Heart left ventricle (tissue), 13 donors: ENCODE results near the gene TTC7B.

ENCODE experiments used
- CTCF ChIP-seq, 12 donors: fragments of 200-600 bp; sonication (generic) in 4 of 12; IDR thresholded peaks; one replicate each; pipeline versions ENCODE4 v1.5.0 to v1.8.0; 2018 to 2022; ENCODE audit warnings: antibody characterized with exemption in 12 of 12, mild to moderate bottlenecking in 5 of 12
- POLR2A ChIP-seq, 2 donors: fragments of 450-650 bp; IDR thresholded peaks; one replicate each; pipeline ENCODE4 v1.6.1; 2017; ENCODE audit warnings: antibody characterized with exemption in 2 of 2, mild to moderate bottlenecking in 2 of 2, moderate library complexity in 2 of 2
- donor health status: ischemic (EF 13 %, LVEDD 7.1; RV severe dilation, severe dysfunction).
- donor health status: DM: no; HTN: yes; CAD: no.
- donor health status: DM: no; HTN: no; CAD: no.
- donor health status: ischemic (EF 25% LVEDD 6.9; RV normal size, moderate dysfunction).
- donor health status: ischemic (EF 25% LVEDD 5.7; RV mildly dilated, moderate dysfunction).
- donor health status: ischemic (EF 35%, LVEDD 5.7; RV mildly dilated, moderate dysfunction).
- donor health status: nonischemic (EF 11% LVEDD 7.7; RV severe dilation, severe dysfunction).
- donor health status: DM: yes; HTN: yes; CAD: no.
- donor health status: PGD.
- donor health status: ischemic (EF 29% LVEDD 5.4; RV normal size, mild dysfunction).
- donor health status: nonischemic (EF 23%, LVEDD 6.1; RV moderate dilation, normal function).

DNA sequence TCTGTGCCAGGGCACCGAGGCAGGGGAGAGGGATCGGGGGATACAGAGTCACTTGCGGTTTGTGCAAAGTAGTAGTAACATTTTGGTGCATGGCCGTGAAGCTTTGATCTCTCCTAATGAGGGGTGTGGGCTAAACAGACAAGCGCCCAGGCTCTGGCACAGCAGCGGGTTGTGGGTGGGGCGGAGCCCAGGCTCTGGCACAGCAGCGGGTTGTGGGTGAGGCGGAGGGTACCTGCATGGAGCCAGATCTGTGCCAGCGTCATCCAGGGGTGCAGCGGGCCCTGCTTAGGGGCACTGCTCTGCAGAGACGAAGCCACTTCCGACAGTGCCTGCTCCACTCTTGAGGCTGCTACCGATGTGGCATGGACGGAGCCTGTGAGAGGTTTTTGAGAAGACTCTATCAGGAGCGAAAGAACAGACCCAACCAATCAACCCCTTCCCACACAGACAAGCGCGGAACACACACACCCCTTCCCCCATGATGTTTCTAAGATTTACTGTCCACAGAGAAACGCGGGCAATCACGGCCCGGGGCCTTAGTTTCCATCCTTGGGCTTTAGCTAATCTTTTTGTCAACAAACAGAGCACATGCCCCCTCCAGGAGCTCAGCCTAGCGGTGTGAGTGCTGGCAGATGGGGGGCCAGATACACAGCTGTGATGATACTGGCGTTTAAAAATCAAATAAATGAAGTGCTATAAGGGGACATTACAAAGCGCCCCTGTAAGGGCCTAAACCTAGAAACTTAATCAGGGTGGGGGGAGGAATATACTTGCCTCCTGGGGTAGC is 222.8 kb downstream of the TTC7B start:
- TF ChIP-seq CTCF (IDR thresholded peaks at IDR 0.05) (no peak), POLR2A (IDR thresholded peaks at IDR 0.05) (no peak)
